ENCODE measurements around the gene MYL10. TPM values are rescaled to one million over a fixed set of nuclear protein-coding genes. Genes with fewer than 3 reads are reported as not detected.

Gene MYL10
- total RNA-seq, 4 donors from 2014 or later: not detected

- no peak overlapping the region for H3K4me3 ChIP-seq (ENCODE audit: low read depth, poor library complexity, severe bottlenecking)
- 90 to 93% methylated on average over 15 of the region's 15 CpGs for WGBS, 2 donors
- intact Hi-C loops (cut with DNase I; ENCODE audit: low total_unique reads): no loop called here
- DNase-seq (ENCODE audit: low spot score in 2 of 2): no peak
- TF ChIP-seq CTCF (IDR thresholded peaks at IDR 0.05): no peak
- TF ChIP-seq POLR2A (IDR thresholded peaks at IDR 0.05): no peak
These were observed 6.4 kb downstream of the MYL10 start for GRCh38 chr7:101622609-101623173.

GRCh38 chr7:101620991-101621390 is 8.1 kb downstream of the MYL10 start:
- 87 to 91% methylated on average over 10 of the region's 10 CpGs for WGBS, 2 donors
- no peak for DNase-seq (ENCODE audit: low spot score in 2 of 2)
- no peak overlapping the region for H3K4me3 ChIP-seq (ENCODE audit: low read depth, poor library complexity, severe bottlenecking)
- no peak for TF ChIP-seq POLR2A (IDR thresholded peaks at IDR 0.05)
- no peak for TF ChIP-seq CTCF (IDR thresholded peaks at IDR 0.05)
- intact Hi-C loops (cut with DNase I; ENCODE audit: low total_unique reads): no loop called here

- intact Hi-C loops (cut with DNase I; ENCODE audit: low total_unique reads): no loop called here
- DNase-seq (ENCODE audit: low spot score in 2 of 2): no peak
- TF ChIP-seq CTCF (IDR thresholded peaks at IDR 0.05) (no peak), POLR2A (IDR thresholded peaks at IDR 0.05) (no peak)
- WGBS, 2 donors: 97 to 98% methylated on average over 4 of the region's 4 CpGs
- no peak overlapping the region for H3K4me3 ChIP-seq (ENCODE audit: low read depth, poor library complexity, severe bottlenecking)
These were observed 8.7 kb downstream of the MYL10 start for GRCh38 chr7:101620395-101620794.

GRCh38 chr7:101618916-101619315 is 10.2 kb downstream of the MYL10 start:
- intact Hi-C loops (cut with DNase I; ENCODE audit: low total_unique reads): no loop called here
- no peak for DNase-seq (ENCODE audit: low spot score in 2 of 2)
- WGBS, 2 donors: 45 to 54% methylated on average over 8 of the region's 8 CpGs
- no peak overlapping the region for H3K4me3 ChIP-seq (ENCODE audit: low read depth, poor library complexity, severe bottlenecking)
- TF ChIP-seq POLR2A (IDR thresholded peaks at IDR 0.05) (no peak), CTCF (IDR thresholded peaks at IDR 0.05) (no peak)

- WGBS, 2 donors: 65 to 68% methylated on average over 20 of the region's 20 CpGs
- no peak overlapping the region for H3K4me3 ChIP-seq (ENCODE audit: low read depth, poor library complexity, severe bottlenecking)
- no peak for DNase-seq (ENCODE audit: low spot score in 2 of 2)
- TF ChIP-seq CTCF (IDR thresholded peaks at IDR 0.05): no peak
- TF ChIP-seq POLR2A (IDR thresholded peaks at IDR 0.05): no peak
- intact Hi-C loops (cut with DNase I; ENCODE audit: low total_unique reads): no loop called here
These were observed 10.8 kb downstream of the MYL10 start for GRCh38 chr7:101618207-101618839.

Data from lower leg skin (tissue), 4 donors.